Ovary (tissue), 3 donors: Measurements from ENCODE around the gene KLHL41.

ENCODE experiments used
- EP300 ChIP-seq: sonication (generic); formaldehyde crosslinking; IDR thresholded peaks from one replicate; pipeline ENCODE4 v1.6.1; 2017; ENCODE audit warnings: antibody characterized with exemption
- TF ChIP-seq, protein P1 (sequence below), 3 donors: fragments of 450-650 bp in 2 of 3; fragments of 200-600 bp in 1 of 3; IDR thresholded peaks; one replicate each; pipeline versions ENCODE4 v1.5.1 to v1.8.0; 2016 to 2022; ENCODE audit warnings: antibody characterized with exemption in 3 of 3, mild to moderate bottlenecking in 1 of 3
- donor health status: DM: no; HTN: no; CAD: no.

DNA sequence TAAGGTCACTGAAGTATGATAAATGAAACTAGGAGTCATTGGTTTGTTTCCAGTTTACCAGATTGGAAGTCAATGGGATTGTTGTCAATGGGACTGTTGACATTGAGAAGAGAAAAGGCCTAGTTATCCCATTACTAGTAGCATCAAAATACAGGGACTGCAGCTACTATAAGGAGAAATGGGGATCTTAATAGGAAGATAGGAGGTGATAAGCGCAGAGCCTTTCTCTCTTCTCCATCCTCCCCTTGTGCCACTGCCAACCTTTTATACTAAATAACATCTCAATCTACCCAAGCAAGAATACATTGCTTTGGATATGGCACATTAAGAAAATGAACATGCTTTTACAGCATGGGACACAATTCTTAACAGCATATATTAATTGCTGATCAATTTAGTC, 40.7 kb upstream of the KLHL41 start:
- TF ChIP-seq, protein P1, sequence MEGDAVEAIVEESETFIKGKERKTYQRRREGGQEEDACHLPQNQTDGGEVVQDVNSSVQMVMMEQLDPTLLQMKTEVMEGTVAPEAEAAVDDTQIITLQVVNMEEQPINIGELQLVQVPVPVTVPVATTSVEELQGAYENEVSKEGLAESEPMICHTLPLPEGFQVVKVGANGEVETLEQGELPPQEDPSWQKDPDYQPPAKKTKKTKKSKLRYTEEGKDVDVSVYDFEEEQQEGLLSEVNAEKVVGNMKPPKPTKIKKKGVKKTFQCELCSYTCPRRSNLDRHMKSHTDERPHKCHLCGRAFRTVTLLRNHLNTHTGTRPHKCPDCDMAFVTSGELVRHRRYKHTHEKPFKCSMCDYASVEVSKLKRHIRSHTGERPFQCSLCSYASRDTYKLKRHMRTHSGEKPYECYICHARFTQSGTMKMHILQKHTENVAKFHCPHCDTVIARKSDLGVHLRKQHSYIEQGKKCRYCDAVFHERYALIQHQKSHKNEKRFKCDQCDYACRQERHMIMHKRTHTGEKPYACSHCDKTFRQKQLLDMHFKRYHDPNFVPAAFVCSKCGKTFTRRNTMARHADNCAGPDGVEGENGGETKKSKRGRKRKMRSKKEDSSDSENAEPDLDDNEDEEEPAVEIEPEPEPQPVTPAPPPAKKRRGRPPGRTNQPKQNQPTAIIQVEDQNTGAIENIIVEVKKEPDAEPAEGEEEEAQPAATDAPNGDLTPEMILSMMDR (IDR thresholded peaks at IDR 0.05) = no peak
- TF ChIP-seq EP300 = no peak
